ENCODE data around the gene ZNF599. TPM values are rescaled to one million over a fixed set of nuclear protein-coding genes. Genes with fewer than 3 reads are reported as not detected.

ZNF599 gene
- total RNA-seq, 1 experiment from 2014 or later: 6.2 TPM

- CTCF ChIA-PET: no interaction called here
- no peak overlapping the region for H3K27ac Mint-ChIP-seq (ENCODE audit: unreplicated experiment)
- no peak for DNase-seq
- TF ChIP-seq CTCF (IDR thresholded peaks at IDR 0.05; ENCODE audit: unreplicated experiment): no peak
- no peaks in the 10 kb centered on the region for H3K36me3 Mint-ChIP-seq (ENCODE audit: insufficient read depth, unreplicated experiment)
- no peaks in the 10 kb centered on the region for H3K9me3 Mint-ChIP-seq (ENCODE audit: low read depth, unreplicated experiment)
- intact Hi-C loops (cut with micrococcal nuclease; ENCODE audit: unreplicated experiment): no loop called here
- BruUV-seq (replicated peaks): no TSS peak
- no peaks in the 10 kb centered on the region for H3K4me1 Mint-ChIP-seq (ENCODE audit: low read depth, unreplicated experiment)
- H3K4me3 Mint-ChIP-seq (ENCODE audit: low read depth, unreplicated experiment): no peak overlapping the region
- H3K27me3 Mint-ChIP-seq (ENCODE audit: unreplicated experiment): peaks cover 67% of the 10 kb centered on the region
These were observed 50.7 kb downstream of the ZNF599 start for GRCh38 chr19:34722353-34722752.

DNA sequence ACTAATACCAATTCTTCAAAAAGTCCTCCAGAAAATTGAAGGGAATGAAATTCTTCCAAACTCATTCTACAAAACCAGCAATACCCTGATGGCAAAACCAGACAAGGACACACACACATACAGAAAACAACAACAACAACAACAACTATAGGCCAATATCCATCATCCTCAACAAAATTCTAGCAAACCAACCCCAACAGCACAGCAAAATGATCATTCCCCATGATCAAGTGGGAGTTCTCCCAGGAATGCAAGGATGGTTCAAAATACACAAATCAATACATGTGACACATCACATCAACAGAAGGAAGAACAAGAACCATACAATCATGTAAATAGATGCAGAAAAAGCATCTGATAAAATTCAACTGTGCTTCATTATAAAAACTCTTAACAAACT, 57.7 kb downstream of the ZNF599 start:
- CTCF ChIA-PET: no interaction called here
- Mint-ChIP-seq H3K36me3 (ENCODE audit: insufficient read depth, unreplicated experiment) (no peaks in the 10 kb centered on the region), H3K27ac (ENCODE audit: unreplicated experiment) (no peak overlapping the region), H3K4me1 (ENCODE audit: low read depth, unreplicated experiment) (no peaks in the 10 kb centered on the region), H3K9me3 (ENCODE audit: low read depth, unreplicated experiment) (peaks cover 15% of the 10 kb centered on the region), H3K4me3 (ENCODE audit: low read depth, unreplicated experiment) (no peak overlapping the region), H3K27me3 (ENCODE audit: unreplicated experiment) (no peaks in the 10 kb centered on the region)
- intact Hi-C loops (cut with micrococcal nuclease; ENCODE audit: unreplicated experiment): no loop called here
- no peak for TF ChIP-seq CTCF (IDR thresholded peaks at IDR 0.05; ENCODE audit: unreplicated experiment)
- DNase-seq: no peak
- BruUV-seq (replicated peaks): no TSS peak

DNA sequence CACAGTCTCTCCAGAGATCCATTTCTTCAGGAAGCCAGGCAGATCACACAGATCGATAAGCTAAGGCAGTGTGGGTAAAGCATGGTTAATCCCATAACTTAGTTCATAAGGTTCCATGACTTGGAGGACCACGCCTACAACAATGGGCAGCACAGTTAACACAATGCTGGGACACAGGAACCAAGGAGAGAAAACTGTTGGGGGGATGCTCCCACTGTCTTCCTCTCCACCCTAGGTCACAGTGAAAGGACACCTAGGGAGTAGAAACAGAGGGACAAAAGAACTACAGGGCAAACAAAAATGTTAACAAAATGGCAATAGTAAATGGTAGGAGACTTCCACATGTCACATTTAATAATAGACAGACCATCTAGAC, 59.8 kb downstream of the ZNF599 start:
- intact Hi-C loops (cut with micrococcal nuclease; ENCODE audit: unreplicated experiment): no loop called here
- no peaks in the 10 kb centered on the region for H3K36me3 Mint-ChIP-seq (ENCODE audit: insufficient read depth, unreplicated experiment)
- BruUV-seq (replicated peaks): no TSS peak

DNA sequence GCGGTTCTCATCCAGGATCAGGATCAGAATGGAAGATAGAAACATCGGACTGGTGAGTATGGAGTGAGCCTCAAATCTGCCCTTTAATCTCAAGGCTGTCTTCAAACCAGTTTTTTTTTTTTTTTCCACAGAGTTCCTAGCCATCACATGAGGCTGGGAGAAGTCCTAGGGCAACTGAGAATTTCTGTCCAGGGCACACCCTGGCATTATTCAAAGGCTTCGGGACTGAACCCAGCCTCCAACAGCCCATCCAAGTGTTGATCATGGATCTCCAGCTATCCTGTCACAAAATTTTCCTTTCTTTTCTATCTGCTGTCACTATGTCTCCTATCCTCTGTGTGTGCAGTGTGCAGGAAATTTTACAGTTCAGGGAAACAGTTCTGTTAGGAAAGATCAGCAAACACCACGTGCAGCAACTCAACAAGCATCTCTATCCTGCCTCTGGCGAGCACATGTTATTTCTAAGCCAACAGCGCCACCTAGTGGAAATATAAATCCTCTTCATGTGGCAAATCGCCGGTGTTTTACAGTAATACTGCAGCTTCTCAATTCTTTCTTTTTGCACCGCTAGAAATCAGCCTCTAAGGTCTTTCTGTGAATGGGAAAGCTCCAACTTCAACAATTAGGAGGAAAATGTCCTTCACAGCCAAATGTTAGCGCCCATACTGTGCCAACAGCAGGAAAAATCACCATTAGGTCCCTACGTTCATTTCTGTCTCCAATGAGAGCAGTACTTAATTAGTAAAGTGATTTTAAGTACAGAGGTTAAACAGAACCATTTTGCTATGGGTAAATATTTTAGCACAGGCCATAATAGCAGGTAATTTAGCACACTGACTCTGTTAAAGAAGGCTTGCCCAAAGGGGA, 60.4 kb downstream of the ZNF599 start:
- Mint-ChIP-seq H3K9me3 (ENCODE audit: low read depth, unreplicated experiment) (peaks cover 15% of the 10 kb centered on the region), H3K36me3 (ENCODE audit: insufficient read depth, unreplicated experiment) (no peaks in the 10 kb centered on the region), H3K4me1 (ENCODE audit: low read depth, unreplicated experiment) (no peaks in the 10 kb centered on the region), H3K4me3 (ENCODE audit: low read depth, unreplicated experiment) (no peak overlapping the region), H3K27ac (ENCODE audit: unreplicated experiment) (no peak overlapping the region), H3K27me3 (ENCODE audit: unreplicated experiment) (no peaks in the 10 kb centered on the region)
- CTCF ChIA-PET: interaction anchor here (0.7 to 0.9 kb wide), 2 partner anchors 214 to 924 kb away, joined by 3 to 4 read pairs; partner anchors contain the start of gene ZNF30
- DNase-seq: peak; percentile 68
- TF ChIP-seq CTCF (IDR thresholded peaks at IDR 0.05; ENCODE audit: unreplicated experiment): peak; percentile 77
- no TSS peak for BruUV-seq (replicated peaks)
- intact Hi-C loops (cut with micrococcal nuclease; ENCODE audit: unreplicated experiment): loop anchor here (1.0 kb wide), 3 partner anchors 73 to 211 kb away; no protein-coding TSS in a partner anchor

More for the DNA sequence above, 59.8 kb downstream of the ZNF599 start:
- DNase-seq: no peak
- CTCF ChIA-PET: interaction anchor here (0.9 kb wide), 1 partner anchor 214 kb away, joined by 3 read pairs; the partner anchor contains the start of gene ZNF30
- peaks cover 15% of the 10 kb centered on the region for H3K9me3 Mint-ChIP-seq (ENCODE audit: low read depth, unreplicated experiment)
- no peak for TF ChIP-seq CTCF (IDR thresholded peaks at IDR 0.05; ENCODE audit: unreplicated experiment)
- H3K27ac Mint-ChIP-seq (ENCODE audit: unreplicated experiment): no peak overlapping the region
- no peaks in the 10 kb centered on the region for H3K27me3 Mint-ChIP-seq (ENCODE audit: unreplicated experiment)
- no peak overlapping the region for H3K4me3 Mint-ChIP-seq (ENCODE audit: low read depth, unreplicated experiment)
- no peaks in the 10 kb centered on the region for H3K4me1 Mint-ChIP-seq (ENCODE audit: low read depth, unreplicated experiment)
